PC-9 (cell line): ENCODE results near the gene GAB4.

Experiments used
- EZH2 ChIP-seq: fragments of 200-600 bp; sonication (generic); IDR thresholded peaks from 2 replicates; pipeline ENCODE4 v1.8.0; 2017; ENCODE audit warnings: antibody characterized with exemption, low read depth
- TF ChIP-seq, protein P1 (sequence below): fragments of 200-600 bp; sonication (generic); conservative IDR thresholded peaks from 2 replicates; pipeline ENCODE4 v1.6.1; 2017; ENCODE audit warnings: mixed run types, antibody characterized with exemption, mild to moderate bottlenecking, moderate library complexity

DNA sequence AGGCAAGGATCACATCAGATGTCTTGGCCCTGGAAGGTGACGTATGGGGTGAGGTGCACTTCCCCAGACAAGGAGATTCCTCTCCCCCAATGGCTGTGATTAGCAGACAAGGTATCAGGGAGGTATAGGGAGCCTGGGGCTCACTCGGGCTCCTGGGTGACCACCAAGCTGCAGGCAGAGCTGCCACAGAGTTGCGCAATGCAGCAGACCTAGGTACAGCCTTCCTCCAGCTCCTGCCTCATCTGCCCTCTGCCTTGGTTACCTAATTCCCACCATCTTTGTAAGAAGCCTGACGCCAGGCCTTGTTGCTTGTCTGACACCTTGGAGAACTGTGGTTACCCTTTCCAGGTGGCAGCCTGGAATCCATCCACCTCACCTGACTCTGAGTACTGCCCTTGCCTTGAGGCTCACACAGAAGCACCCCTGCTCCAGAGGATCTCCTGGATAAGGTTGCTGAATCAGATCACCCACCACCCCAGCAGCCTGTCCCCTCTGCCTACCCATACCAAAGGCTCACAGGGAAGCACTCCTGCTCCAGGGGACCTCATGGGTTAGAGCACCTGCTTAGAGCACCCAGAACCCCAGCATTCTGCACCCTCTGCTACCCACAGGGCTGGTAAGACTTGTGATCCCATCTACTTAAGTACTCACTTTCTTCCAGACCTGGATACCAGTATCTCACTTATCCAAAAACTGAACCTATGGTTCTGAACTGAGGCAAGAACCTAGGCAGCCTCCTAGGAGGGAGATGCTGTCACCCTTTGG, 40.4 kb downstream of the GAB4 start:
- TF ChIP-seq EZH2, result no peak
- TF ChIP-seq, protein P1, sequence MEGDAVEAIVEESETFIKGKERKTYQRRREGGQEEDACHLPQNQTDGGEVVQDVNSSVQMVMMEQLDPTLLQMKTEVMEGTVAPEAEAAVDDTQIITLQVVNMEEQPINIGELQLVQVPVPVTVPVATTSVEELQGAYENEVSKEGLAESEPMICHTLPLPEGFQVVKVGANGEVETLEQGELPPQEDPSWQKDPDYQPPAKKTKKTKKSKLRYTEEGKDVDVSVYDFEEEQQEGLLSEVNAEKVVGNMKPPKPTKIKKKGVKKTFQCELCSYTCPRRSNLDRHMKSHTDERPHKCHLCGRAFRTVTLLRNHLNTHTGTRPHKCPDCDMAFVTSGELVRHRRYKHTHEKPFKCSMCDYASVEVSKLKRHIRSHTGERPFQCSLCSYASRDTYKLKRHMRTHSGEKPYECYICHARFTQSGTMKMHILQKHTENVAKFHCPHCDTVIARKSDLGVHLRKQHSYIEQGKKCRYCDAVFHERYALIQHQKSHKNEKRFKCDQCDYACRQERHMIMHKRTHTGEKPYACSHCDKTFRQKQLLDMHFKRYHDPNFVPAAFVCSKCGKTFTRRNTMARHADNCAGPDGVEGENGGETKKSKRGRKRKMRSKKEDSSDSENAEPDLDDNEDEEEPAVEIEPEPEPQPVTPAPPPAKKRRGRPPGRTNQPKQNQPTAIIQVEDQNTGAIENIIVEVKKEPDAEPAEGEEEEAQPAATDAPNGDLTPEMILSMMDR, result no peak
